Activated T-helper 1 cell treated with anti-CD3 and anti-CD28 coated beads, Interleukin-12 subunit alpha, Interleukin-12 subunit beta, Interleukin-2, Interleukin-4 antibody, amounts not matched to agents 30 ng/mL and 10 ng/mL and 1 ng/mL, durations not matched to agents 14 hours and 24 hours and 36 hours (primary cell): Measurements from ENCODE around the gene FUT7. TPM values are rescaled to one million over a fixed set of nuclear protein-coding genes. Genes with fewer than 3 reads are reported as not detected.

ENCODE experiments used
- DNase-seq: peaks from one replicate; pipeline ENCODE4 v3.0.0; 2021; ENCODE audit warnings: low spot score
- H3K27ac Mint-ChIP-seq: one replicate; pipeline ENCODE4 v1.8.0; 2021; ENCODE audit warnings: mild to moderate bottlenecking, mixed read lengths
- H3K27me3 Mint-ChIP-seq: one replicate; pipeline ENCODE4 v1.8.0; 2022; ENCODE audit warnings: mild to moderate bottlenecking, moderate library complexity, mixed read lengths; ENCODE audit not compliant: insufficient read depth
- H3K36me3 Mint-ChIP-seq: one replicate; pipeline ENCODE4 v1.8.0; 2021; ENCODE audit warnings: low read depth, mixed read lengths
- H3K4me1 Mint-ChIP-seq: one replicate; pipeline ENCODE4 v1.8.0; 2021; ENCODE audit warnings: low read depth, mixed read lengths
- H3K4me3 Mint-ChIP-seq: one replicate; pipeline ENCODE4 v1.8.0; 2021; ENCODE audit warnings: mild to moderate bottlenecking, moderate library complexity, mixed read lengths
- H3K9me3 Mint-ChIP-seq: one replicate; pipeline ENCODE4 v1.8.0; 2021; ENCODE audit warnings: mixed read lengths
- intact Hi-C: fragments of 100-400 bp; cut with micrococcal nuclease; formaldehyde crosslinking; loops from one replicate; pipeline ENCODE4 v1.15.1; 2024
- total RNA-seq: library from RNA; stranded (reverse); gene quantifications from 2 replicates; pipeline ENCODE4 v1.2.3, GENCODE V29; 2022

FUT7 gene
- total RNA-seq, 1 donor from 2014 or later, result 0.16 TPM

DNA sequence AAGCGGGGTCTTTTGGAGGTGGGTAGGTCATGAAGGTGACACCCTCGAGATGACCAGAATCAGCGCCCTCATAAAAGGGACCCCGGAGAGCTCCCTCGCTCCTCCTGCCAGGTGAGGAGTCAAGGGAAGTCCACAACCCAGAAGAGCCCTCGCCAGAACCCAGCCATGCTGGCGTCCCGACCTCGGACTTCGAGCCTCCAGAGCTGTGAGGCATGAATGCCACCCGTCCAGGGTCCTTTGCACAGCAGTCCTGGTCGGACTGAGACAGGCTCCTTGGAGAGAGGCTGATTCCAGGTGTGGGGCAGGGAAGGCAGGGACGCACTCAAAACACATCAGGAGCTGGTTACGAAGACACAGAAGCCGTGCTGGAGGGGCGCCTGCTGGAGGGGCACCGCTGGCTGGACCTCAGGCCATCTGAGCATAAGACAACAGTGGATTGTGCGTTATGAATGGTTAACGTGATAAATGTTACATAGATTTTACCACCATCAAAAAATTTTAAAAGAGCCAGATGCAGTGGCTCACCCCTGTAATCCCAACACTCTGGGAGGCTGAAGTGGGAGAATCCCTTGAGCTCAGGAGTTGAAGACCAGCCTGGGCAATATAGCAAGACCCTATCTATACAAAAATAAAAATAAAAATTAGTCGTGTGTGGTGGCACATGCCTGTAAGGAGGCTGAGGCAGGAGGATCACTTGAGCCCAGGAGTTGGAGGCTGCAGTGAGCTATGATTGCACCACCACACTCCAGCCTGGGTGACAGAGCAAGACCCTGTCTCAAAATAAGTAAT, 29.8 kb downstream of the FUT7 start:
- Mint-ChIP-seq H3K4me1 (peaks cover 22% of the 10 kb centered on the region), H3K27ac (no peak overlapping the region), H3K9me3 (no peaks in the 10 kb centered on the region), H3K27me3 (peaks cover 13% of the 10 kb centered on the region), H3K36me3 (no peaks in the 10 kb centered on the region), H3K4me3 (no peak overlapping the region)
- intact Hi-C loops, result loop anchor here (2.0 kb wide), 2 partner anchors 33 to 211 kb away; partner anchors contain the start of gene TMEM141
- DNase-seq, result no peak

DNA sequence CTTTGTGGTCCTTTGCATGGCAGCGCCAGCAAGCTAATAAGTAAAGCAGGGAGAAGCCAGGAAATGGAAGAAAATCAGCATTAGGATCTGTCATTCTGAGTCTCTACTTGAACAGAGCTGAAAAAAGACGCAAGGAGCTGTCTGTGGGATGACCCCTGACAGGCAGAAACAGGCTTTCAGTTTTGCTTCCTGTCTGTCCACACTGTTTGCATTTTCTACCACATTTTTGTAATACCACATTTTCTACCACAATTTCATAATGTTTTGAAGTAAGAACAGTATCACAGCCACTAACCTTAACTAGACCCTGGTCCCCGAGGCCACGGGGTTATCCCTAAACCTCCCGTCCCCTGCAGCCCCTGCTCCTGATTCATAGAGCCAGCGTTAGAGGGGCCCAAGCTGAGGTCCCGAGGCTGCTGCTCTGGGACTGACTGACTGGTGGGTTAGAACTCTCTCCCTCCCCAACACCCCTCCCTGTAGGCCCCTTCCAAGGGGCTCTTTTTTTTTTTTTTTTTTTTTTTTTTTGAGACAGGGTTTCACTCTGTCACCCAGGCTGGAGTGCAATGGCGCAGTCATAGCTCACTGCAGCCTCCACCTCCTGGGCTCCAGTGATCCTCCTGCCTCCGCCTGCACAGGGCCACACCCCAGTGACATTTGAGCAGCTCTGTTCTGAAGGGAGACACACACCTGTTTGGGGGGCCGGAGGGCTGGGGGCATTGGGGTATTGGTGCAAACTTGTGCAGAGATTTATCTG, 31.5 kb downstream of the FUT7 start:
- intact Hi-C loops, result loop anchor here (1.0 to 2.0 kb wide), 3 partner anchors 34 to 210 kb away; partner anchors contain the start of gene TMEM141
- Mint-ChIP-seq H3K27me3 (peaks cover 13% of the 10 kb centered on the region), H3K4me3 (peak overlapping the region; percentile 32), H3K27ac (peak overlapping the region; percentile 72), H3K9me3 (no peaks in the 10 kb centered on the region), H3K36me3 (no peaks in the 10 kb centered on the region), H3K4me1 (peaks cover 26% of the 10 kb centered on the region)
- DNase-seq, result peak; percentile 22

DNA sequence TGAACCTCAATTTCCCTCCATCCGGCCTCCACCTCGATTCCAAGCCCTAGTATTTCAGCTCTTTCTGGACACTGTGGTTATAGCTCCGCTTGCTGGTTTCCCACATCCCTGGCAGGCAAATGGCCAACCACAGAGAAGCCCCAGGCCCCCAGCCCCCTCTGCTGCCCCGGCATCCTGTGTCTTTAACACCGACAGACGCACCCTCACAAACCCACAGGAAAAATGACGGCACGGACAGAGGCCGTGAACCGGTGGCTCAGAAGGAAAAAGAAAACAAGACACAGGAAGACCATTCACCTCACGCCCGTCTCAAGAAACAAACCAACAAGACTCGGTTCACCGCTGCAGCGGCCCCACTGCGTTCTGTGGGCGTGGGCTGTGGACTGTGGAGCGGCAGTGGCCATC, 34.1 kb downstream of the FUT7 start:
- H3K4me1 Mint-ChIP-seq, result peaks cover 34% of the 10 kb centered on the region
- no peaks in the 10 kb centered on the region for H3K36me3 Mint-ChIP-seq
- DNase-seq, result peak; percentile 28

DNA sequence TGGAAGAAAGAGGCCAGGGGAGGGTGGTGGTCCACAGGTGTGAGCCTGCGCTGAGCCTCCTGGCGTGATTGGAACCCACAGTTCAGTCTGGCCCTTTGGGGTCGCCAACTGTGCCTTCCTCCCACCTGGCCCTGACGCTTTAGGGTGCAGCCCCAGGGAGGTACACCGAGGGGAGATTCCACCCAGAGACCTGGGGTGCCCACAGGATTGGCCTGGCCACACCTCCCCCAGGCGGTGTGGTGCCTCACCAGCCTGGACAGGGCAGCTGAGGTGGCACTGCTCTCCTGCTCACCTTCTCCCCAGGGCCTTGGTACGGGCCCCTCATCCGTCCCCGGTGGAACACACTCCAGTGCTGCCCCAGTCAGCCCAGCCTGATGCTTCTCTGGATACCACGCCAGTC, 34.5 kb downstream of the FUT7 start:
- no peaks in the 10 kb centered on the region for H3K36me3 Mint-ChIP-seq
- intact Hi-C loops, result no loop called here
- no peaks in the 10 kb centered on the region for H3K9me3 Mint-ChIP-seq
- DNase-seq, result no peak
- H3K27ac Mint-ChIP-seq, result peak overlapping the region; percentile 85
- peak overlapping the region; percentile 55 for H3K4me3 Mint-ChIP-seq
- H3K4me1 Mint-ChIP-seq, result peaks cover 34% of the 10 kb centered on the region
- H3K27me3 Mint-ChIP-seq, result peaks cover 10% of the 10 kb centered on the region

More for the DNA sequence above, 34.1 kb downstream of the FUT7 start:
- peak overlapping the region; percentile 85 for H3K27ac Mint-ChIP-seq
- H3K4me3 Mint-ChIP-seq, result peak overlapping the region; percentile 55
- H3K27me3 Mint-ChIP-seq, result peaks cover 10% of the 10 kb centered on the region
- H3K9me3 Mint-ChIP-seq, result no peaks in the 10 kb centered on the region
- intact Hi-C loops, result no loop called here

DNA sequence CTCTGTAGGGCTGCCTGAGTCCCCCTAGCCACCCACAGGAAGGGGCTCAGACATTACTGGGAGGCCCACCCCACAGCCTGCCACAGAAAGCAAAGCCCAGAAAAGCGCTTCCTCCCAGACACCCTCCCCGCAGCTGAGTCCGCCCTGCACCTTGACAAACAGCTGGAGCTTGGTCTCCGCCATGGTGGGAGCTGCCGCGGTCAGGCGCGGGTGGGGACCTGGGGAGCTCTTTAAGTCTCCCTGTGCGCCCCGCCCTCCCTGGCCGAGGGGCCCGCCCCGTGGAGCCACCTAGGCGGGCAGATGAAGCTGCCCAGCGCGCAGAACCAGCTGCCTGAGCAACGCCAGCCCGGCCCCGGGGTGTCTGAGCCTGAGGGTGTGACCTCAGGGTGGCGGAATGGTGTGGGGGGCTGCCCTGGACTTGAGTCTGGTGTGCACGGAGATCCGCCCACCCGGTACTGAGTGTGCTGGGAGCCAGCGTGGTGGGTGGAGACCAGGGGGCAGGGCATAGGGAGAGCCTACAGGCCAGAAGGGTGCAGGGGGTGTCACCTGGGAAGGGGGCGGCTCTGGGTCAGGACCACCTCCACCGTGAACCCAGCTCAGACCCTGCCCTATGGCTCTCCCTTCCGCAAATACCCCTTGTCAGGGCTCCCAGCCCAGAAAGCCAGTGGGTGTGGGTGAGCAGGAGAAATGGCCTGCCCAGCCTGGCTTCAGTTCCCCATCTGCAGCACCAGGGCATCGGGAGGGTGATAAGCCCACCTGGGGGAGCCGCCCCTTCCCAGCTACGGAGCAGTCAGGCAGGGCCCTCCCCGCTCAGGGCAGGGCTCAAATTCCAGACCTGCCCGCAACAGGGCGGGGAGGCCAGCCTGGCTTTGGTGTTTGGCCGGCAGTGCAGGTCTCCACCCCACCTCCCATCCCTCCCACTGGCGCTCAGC, 35.3 kb downstream of the FUT7 start, which contains the start of gene CLIC3:
Gene CLIC3 (minus strand): TSS at position 208 of the 932 bp plus-strand sequence. CDS start 25 bp downstream, at position 183.
- H3K27me3 Mint-ChIP-seq, result peaks cover 10% of the 10 kb centered on the region
- no peaks in the 10 kb centered on the region for H3K36me3 Mint-ChIP-seq
- no peaks in the 10 kb centered on the region for H3K9me3 Mint-ChIP-seq
- peak; percentile 20 for DNase-seq
- H3K27ac Mint-ChIP-seq, result peak within 1 kb of the TSS; percentile 52
- peaks cover 34% of the 10 kb centered on the region for H3K4me1 Mint-ChIP-seq
- H3K4me3 Mint-ChIP-seq, result peak within 1 kb of the TSS; percentile 30
- intact Hi-C loops, result no loop called here

DNA sequence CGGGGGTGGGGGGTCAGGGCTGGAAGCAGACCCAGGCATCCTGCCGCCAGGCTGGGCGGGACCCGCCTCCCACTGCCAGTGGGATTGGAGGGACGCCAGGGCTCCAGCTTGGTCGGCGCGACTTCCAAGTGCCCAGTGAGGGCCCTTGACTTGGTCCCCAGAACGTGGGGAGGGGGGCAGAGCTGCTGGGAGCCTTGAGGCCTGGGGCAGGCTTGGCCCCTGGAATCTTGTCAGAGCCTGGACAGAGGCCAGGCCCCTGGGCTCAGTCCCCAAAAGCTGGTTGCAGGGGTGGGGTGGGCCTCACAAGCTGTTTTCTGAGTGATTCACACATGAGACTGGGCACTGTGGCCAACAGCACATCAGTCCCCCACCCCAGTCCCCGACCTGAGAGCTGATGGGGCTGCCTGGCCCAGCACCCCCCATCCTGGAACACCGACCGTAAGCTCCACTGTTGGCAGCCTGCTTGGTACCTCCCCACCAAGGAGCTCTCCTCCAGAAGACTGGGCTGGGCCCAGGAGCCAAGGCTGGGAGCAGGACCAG, 36.0 kb downstream of the FUT7 start:
- no peak for DNase-seq
- Mint-ChIP-seq H3K27me3 (peaks cover 11% of the 10 kb centered on the region), H3K36me3 (no peaks in the 10 kb centered on the region), H3K4me3 (peak overlapping the region; percentile 30), H3K27ac (no peak overlapping the region), H3K4me1 (peaks cover 42% of the 10 kb centered on the region), H3K9me3 (no peaks in the 10 kb centered on the region)
- intact Hi-C loops, result no loop called here

DNA sequence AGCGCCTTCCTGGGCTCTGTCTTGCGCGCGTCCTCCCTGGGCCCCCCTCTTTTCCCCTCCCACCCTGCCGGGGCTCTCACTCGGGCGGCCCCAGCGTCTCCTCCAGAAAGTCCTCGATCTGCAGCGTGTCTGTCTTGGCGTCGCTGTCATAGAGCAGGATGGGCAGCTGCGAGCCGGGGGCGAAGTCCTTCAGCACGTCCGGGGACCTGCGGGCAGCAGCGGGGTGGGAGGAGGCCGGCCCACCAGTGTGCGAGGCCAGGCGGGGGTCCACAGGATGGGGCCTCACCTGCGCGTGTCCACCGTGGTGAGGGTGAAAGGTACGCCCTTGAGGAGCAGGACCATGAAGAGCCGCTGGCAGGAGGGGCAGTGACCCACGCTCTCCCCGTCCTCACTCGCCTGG, 36.5 kb downstream of the FUT7 start:
- H3K27ac Mint-ChIP-seq, result no peak overlapping the region
- H3K4me1 Mint-ChIP-seq, result peaks cover 41% of the 10 kb centered on the region
- no peak for DNase-seq
- peaks cover 13% of the 10 kb centered on the region for H3K27me3 Mint-ChIP-seq
- no peaks in the 10 kb centered on the region for H3K9me3 Mint-ChIP-seq
- intact Hi-C loops, result no loop called here
- no peak overlapping the region for H3K4me3 Mint-ChIP-seq
- no peaks in the 10 kb centered on the region for H3K36me3 Mint-ChIP-seq

DNA sequence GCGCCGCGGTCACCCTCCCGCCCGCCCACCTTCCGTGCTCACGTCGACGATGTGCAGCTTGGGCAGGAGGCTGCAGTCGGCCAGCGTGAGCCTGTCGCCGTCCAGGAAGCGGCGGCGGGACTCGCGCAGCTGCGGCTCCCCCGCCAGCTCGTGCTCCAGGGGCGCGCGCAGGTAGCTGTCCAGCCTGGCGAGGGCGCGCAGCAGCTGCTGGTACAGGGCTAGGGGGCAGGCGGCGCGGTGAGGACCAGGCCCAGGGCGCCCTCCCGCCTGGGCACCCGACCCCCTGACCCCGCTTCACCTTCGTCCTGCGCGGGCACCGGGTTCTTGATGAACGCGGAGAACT, 37.0 kb downstream of the FUT7 start:
- no peak for DNase-seq
- Mint-ChIP-seq H3K4me1 (peaks cover 36% of the 10 kb centered on the region), H3K27ac (no peak overlapping the region), H3K4me3 (no peak overlapping the region), H3K9me3 (no peaks in the 10 kb centered on the region), H3K27me3 (peaks cover 17% of the 10 kb centered on the region), H3K36me3 (no peaks in the 10 kb centered on the region)
- intact Hi-C loops, result loop anchor here (5.0 kb wide), 1 partner anchor 93 kb away; no protein-coding TSS in a partner anchor

DNA sequence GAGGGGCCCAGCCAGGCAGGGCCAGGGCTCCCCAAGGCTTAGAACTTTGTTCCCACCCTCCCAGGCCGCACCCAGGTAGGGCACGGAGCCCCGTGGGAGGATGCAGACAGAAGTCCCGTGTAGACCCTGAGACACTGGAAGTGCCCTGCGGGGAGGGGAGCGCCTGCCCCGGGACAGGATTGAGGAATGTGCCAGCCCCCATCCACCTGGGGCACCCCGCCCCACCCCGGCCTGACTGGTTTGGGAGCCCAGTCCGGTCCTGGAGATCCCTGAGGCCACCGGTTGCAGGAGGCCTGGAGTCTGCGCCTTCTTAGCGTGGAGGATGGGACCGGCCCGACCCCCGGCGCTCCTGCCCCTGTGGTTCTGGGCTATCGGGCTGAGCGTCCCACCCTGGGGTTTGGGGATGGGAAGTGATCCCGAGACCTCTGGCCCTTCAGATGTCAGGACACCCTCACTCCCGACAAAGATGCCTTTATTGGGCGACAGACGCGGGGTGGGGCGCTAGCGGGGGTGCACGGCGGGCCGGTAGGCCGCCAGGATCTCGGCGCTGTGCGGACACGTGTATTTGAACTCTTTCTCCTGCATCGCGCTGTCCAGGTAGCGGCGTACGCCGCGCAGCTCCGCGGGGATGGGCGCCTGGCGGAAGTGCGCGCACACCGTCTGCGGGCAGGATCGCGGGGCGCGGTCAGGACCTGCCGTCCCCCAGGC, 37.6 kb downstream of the FUT7 start:
- intact Hi-C loops, result loop anchor here (5.0 kb wide), 1 partner anchor 92 kb away; no protein-coding TSS in a partner anchor

DNA sequence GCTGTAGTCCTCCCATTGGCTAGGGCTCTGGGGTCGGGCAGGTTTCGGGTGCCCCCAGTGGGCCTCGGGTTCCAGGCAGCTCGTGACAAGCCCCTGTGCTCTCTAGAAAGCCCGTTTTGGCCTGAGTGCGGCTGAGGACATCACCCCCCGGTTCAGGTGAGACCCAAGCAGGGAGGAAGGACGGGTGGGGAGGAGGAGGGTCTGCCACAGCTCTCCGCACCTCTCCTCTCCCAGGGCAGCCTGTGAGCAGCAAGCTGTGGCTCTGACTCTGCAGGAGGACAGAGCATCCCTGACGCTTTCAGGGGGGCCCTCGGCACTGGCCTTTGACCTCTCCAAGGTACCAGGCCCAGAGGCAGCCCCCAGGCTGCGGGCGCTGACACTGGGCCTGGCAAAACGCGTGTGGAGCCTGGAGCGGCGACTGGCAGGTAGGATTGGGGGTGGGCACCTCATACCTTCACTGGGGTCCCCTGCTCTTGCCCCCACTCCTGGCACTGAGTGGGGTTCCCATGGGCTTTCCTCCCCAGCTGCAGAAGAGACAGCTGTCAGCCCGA, 39.0 kb downstream of the FUT7 start:
- no peak for DNase-seq
- Mint-ChIP-seq H3K4me1 (peaks cover 30% of the 10 kb centered on the region), H3K27ac (peak overlapping the region; percentile 83), H3K9me3 (no peaks in the 10 kb centered on the region), H3K27me3 (peaks cover 24% of the 10 kb centered on the region), H3K4me3 (peak overlapping the region; percentile 87), H3K36me3 (no peaks in the 10 kb centered on the region)
- intact Hi-C loops, result loop anchor here (1.0 to 5.0 kb wide), 13 partner anchors 15 to 466 kb away; partner anchors contain the start of genes AJM1, FBXW5, NSMF and RABL6

More for the DNA sequence above, 37.6 kb downstream of the FUT7 start:
- peaks cover 22% of the 10 kb centered on the region for H3K27me3 Mint-ChIP-seq
- H3K4me3 Mint-ChIP-seq, result peak overlapping the region; percentile 87
- H3K9me3 Mint-ChIP-seq, result no peaks in the 10 kb centered on the region
- no peaks in the 10 kb centered on the region for H3K36me3 Mint-ChIP-seq
- H3K4me1 Mint-ChIP-seq, result peaks cover 35% of the 10 kb centered on the region
- H3K27ac Mint-ChIP-seq, result no peak overlapping the region
- no peak for DNase-seq

DNA sequence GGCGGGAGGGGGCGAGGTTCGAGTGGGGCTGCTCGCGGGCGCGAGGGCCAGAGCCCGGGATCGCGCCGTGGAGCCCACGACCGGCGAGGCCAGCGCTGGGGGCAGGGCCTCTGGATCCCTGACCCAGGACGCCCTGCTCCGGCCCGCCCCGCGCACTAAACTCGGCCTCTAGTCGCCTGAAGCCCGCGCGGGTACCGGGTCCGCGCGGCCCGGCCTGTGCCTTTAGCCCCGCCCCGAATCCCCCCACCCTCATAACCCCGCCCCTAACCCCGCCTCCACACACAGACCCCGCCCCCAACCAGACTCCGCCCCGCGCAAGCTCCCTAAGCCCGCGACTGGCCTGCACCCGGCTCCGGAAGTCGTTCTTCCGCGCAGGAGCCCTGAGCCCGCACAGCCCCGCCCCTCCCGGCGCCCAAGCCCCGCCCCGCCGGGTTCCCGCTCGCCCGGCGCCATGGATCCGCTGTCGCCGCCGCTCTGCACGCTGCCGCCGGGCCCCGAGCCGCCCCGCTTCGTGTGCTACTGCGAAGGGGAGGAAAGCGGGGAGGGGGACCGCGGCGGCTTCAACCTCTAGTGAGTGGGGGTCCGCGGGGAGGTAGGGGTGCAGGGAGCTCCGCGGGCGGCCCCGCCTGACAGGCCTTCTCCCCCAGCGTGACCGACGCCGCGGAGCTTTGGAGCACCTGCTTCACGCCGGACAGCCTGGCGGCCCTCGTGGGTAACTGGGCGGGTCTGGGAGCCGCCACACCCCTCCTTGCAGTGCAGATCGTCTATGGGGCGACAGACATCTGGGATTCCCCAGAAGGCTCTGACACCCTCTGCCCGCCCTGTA, 39.7 kb downstream of the FUT7 start, which contains the start of gene PAXX:
Gene PAXX (plus strand): TSS at position 430 of the 826 bp plus-strand sequence. CDS start 22 bp downstream, at position 452.
- intact Hi-C loops, result loop anchor here (1.0 to 5.0 kb wide), 13 partner anchors 14 to 467 kb away; partner anchors contain the start of genes AJM1, FBXW5, NSMF and RABL6
- H3K9me3 Mint-ChIP-seq, result no peaks in the 10 kb centered on the region
- peak within 1 kb of the TSS; percentile 84 for H3K27ac Mint-ChIP-seq
- no peaks in the 10 kb centered on the region for H3K36me3 Mint-ChIP-seq
- H3K27me3 Mint-ChIP-seq, result peaks cover 26% of the 10 kb centered on the region
- peak within 1 kb of the TSS; percentile 87 for H3K4me3 Mint-ChIP-seq
- peaks cover 24% of the 10 kb centered on the region for H3K4me1 Mint-ChIP-seq
- DNase-seq, result peak; percentile 93
